ENCODE data around the gene PLSCR5. TPM values are rescaled to one million over a fixed set of nuclear protein-coding genes. Genes with fewer than 3 reads are reported as not detected.

Gene PLSCR5
- total RNA-seq, 1 experiment from 2014 or later = not detected

DNA sequence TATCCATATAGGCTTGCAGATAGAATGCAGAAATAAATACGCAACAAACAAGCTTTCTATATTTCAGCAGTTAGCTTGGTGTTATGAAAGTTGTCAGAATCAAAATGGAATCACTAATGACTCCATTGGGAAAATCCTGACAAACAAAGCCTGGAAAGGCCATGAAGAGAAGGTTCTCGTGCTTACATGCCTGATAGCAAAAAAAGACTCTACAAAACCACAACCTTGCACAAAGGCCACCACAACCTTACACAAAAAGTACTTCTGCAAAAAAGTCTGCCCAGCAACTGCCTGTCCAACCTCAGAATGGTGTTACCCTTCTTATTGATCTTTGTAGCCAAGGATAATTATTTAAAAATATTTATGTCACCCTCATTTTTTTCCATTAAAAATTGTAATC lies 46.4 kb downstream of the PLSCR5 start:
- no peaks in the 10 kb centered on the region for H3K9me3 ChIP-seq (ENCODE audit: control insufficient read depth, insufficient read depth, low read depth, low read length)
- no peak for ATAC-seq
- no peak overlapping the region for H3K4me3 ChIP-seq (ENCODE audit: low read depth in 2 of 2, low read length in 2 of 2)
- no peaks in the 10 kb centered on the region for H3K36me3 ChIP-seq (ENCODE audit: control insufficient read depth, insufficient read depth, low read length)
- BruUV-seq (replicated peaks) = no TSS peak
- intact Hi-C loops (cut with micrococcal nuclease; ENCODE audit: unreplicated experiment) (no loop called here), in situ Hi-C loops (cut with HindIII; ENCODE audit: low pct_unique_long_range_greater_than_20kb, low sequenced_read_pairs) (no loop called here)
- ChIA-PET CTCF (no interaction called here), POLR2A (interaction anchor here (1.0 kb wide), 1 partner anchor 22 kb away, joined by 19 read pairs; no protein-coding TSS in a partner anchor)
- H3K27me3 ChIP-seq (ENCODE audit: control insufficient read depth, insufficient read depth, low read length) = no peaks in the 10 kb centered on the region
- DNase-seq (ENCODE audit: low read depth, low spot score) = no peak
- H3K27ac ChIP-seq (ENCODE audit: low read length) = no peak overlapping the region
- no peaks in the 10 kb centered on the region for H3K4me1 ChIP-seq (ENCODE audit: control insufficient read depth, insufficient read depth, low read length)
- TF ChIP-seq TCF7L2 (IDR thresholded peaks at IDR 0.05; ENCODE audit: low read depth, low read length) = no peak
- no peak for TF ChIP-seq SIN3A (IDR thresholded peaks at IDR 0.05; ENCODE audit: borderline replicate concordance, insufficient read depth, low read depth, low read length)
- no peak for TF ChIP-seq POLR2AphosphoS5 (IDR thresholded peaks at IDR 0.05; ENCODE audit: low read depth, low read length)
- TF ChIP-seq, protein P1, sequence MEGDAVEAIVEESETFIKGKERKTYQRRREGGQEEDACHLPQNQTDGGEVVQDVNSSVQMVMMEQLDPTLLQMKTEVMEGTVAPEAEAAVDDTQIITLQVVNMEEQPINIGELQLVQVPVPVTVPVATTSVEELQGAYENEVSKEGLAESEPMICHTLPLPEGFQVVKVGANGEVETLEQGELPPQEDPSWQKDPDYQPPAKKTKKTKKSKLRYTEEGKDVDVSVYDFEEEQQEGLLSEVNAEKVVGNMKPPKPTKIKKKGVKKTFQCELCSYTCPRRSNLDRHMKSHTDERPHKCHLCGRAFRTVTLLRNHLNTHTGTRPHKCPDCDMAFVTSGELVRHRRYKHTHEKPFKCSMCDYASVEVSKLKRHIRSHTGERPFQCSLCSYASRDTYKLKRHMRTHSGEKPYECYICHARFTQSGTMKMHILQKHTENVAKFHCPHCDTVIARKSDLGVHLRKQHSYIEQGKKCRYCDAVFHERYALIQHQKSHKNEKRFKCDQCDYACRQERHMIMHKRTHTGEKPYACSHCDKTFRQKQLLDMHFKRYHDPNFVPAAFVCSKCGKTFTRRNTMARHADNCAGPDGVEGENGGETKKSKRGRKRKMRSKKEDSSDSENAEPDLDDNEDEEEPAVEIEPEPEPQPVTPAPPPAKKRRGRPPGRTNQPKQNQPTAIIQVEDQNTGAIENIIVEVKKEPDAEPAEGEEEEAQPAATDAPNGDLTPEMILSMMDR (IDR thresholded peaks at IDR 0.05) = no peak
- TF ChIP-seq, protein P2, sequence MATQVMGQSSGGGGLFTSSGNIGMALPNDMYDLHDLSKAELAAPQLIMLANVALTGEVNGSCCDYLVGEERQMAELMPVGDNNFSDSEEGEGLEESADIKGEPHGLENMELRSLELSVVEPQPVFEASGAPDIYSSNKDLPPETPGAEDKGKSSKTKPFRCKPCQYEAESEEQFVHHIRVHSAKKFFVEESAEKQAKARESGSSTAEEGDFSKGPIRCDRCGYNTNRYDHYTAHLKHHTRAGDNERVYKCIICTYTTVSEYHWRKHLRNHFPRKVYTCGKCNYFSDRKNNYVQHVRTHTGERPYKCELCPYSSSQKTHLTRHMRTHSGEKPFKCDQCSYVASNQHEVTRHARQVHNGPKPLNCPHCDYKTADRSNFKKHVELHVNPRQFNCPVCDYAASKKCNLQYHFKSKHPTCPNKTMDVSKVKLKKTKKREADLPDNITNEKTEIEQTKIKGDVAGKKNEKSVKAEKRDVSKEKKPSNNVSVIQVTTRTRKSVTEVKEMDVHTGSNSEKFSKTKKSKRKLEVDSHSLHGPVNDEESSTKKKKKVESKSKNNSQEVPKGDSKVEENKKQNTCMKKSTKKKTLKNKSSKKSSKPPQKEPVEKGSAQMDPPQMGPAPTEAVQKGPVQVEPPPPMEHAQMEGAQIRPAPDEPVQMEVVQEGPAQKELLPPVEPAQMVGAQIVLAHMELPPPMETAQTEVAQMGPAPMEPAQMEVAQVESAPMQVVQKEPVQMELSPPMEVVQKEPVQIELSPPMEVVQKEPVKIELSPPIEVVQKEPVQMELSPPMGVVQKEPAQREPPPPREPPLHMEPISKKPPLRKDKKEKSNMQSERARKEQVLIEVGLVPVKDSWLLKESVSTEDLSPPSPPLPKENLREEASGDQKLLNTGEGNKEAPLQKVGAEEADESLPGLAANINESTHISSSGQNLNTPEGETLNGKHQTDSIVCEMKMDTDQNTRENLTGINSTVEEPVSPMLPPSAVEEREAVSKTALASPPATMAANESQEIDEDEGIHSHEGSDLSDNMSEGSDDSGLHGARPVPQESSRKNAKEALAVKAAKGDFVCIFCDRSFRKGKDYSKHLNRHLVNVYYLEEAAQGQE (IDR thresholded peaks at IDR 0.05; ENCODE audit: insufficient read depth in 1 of 2, low read depth in 2 of 2, low read length in 1 of 2) = no peak

DNA sequence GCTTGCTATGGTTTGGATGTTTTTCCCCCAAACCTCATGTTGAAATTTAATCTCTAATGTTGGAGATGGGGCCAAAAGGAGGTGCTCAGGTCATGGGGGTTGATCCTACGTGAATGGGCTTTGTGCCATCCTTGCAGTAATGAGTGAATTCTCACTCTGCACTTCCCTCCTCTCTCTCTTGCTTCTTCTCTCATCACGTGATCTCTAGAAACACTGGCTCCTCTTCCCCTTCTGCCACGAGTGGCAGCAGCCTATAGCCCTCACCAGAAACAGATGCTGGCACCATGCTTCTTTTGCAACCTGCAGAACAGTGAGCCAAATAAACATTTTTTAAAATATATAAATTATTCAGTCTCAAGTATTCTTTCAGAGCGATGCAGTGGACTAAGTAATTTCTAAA lies 47.4 kb downstream of the PLSCR5 start:
- H3K27ac ChIP-seq (ENCODE audit: low read length) = no peak overlapping the region
- DNase-seq (ENCODE audit: low read depth, low spot score) (no peak), ATAC-seq (no peak)
- in situ Hi-C loops (cut with HindIII; ENCODE audit: low pct_unique_long_range_greater_than_20kb, low sequenced_read_pairs) (no loop called here), intact Hi-C loops (cut with micrococcal nuclease; ENCODE audit: unreplicated experiment) (no loop called here)
- ChIA-PET POLR2A (no interaction called here), CTCF (no interaction called here)
- TF ChIP-seq TCF7L2 (IDR thresholded peaks at IDR 0.05; ENCODE audit: low read depth, low read length) = no peak
- no peak for TF ChIP-seq SIN3A (IDR thresholded peaks at IDR 0.05; ENCODE audit: borderline replicate concordance, insufficient read depth, low read depth, low read length)
- TF ChIP-seq POLR2AphosphoS5 (IDR thresholded peaks at IDR 0.05; ENCODE audit: low read depth, low read length) = no peak
- TF ChIP-seq, protein P1 (IDR thresholded peaks at IDR 0.05) = no peak
- TF ChIP-seq, protein P2 (IDR thresholded peaks at IDR 0.05; ENCODE audit: insufficient read depth in 1 of 2, low read depth in 2 of 2, low read length in 1 of 2) = no peak
- H3K27me3 ChIP-seq (ENCODE audit: control insufficient read depth, insufficient read depth, low read length) = no peaks in the 10 kb centered on the region
- BruUV-seq (replicated peaks) = no TSS peak
- no peaks in the 10 kb centered on the region for H3K4me1 ChIP-seq (ENCODE audit: control insufficient read depth, insufficient read depth, low read length)
- no peaks in the 10 kb centered on the region for H3K9me3 ChIP-seq (ENCODE audit: control insufficient read depth, insufficient read depth, low read depth, low read length)
- H3K36me3 ChIP-seq (ENCODE audit: control insufficient read depth, insufficient read depth, low read length) = no peaks in the 10 kb centered on the region
- H3K4me3 ChIP-seq (ENCODE audit: low read depth in 2 of 2, low read length in 2 of 2) = no peak overlapping the region

Measured in Panc1 (cell line).